ENCODE results near the gene PLEK. TPM values are rescaled to one million over a fixed set of nuclear protein-coding genes. Genes with fewer than 3 reads are reported as not detected.
"Not testable (repeated sequence)": the region's sequence is repeated elsewhere in the genome, so short reads cannot be mapped to it uniquely, and the experiment has no call there.

PLEK gene
- total RNA-seq, 1 donor from 2014 or later, result not detected

GRCh38 chr2:68391869-68392268 lies 26.8 kb downstream of the PLEK start:
- no peak for TF ChIP-seq CTCF (IDR thresholded peaks at IDR 0.05)
- no peaks in the 10 kb centered on the region for H3K4me1 Mint-ChIP-seq (ENCODE audit: low read depth)
- H3K27me3 Mint-ChIP-seq (ENCODE audit: low read depth), result peaks cover 37% of the 10 kb centered on the region

DNA sequence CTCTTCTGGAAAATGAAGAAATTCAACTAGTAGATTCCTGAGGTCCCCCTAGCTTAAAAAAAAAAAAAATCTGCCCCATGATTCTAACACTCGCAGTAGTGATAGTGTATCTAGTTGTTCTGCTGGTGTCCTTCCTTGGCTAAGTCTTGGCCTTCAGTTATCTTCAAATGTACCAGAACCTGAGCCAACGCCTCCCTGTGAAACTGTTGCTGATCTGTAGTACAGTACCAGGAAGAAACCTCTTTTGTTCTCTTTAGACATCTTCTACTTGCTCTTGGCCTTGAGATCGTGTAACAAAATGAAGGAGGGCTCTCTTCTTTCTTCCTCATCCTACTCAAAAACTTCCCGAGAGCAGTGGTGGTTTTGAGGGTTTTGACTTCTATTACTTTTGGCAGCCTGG lies 31.0 kb downstream of the PLEK start:
- Mint-ChIP-seq H3K4me1 (ENCODE audit: low read depth) (no peaks in the 10 kb centered on the region), H3K27me3 (ENCODE audit: low read depth) (peaks cover 36% of the 10 kb centered on the region), H3K9me3 (ENCODE audit: low read depth) (peaks cover 6% of the 10 kb centered on the region), H3K36me3 (ENCODE audit: low read depth) (peaks cover 5% of the 10 kb centered on the region), H3K4me3 (ENCODE audit: unreplicated experiment) (no peak overlapping the region), H3K27ac (ENCODE audit: unreplicated experiment) (no peak overlapping the region)
- no peak for TF ChIP-seq CTCF (IDR thresholded peaks at IDR 0.05)
- no peak for DNase-seq (ENCODE audit: low spot score)

More at GRCh38 chr2:68391869-68392268, 26.8 kb downstream of the PLEK start:
- no peak for DNase-seq (ENCODE audit: low spot score)
- Mint-ChIP-seq H3K27ac (ENCODE audit: unreplicated experiment) (no peak overlapping the region), H3K4me3 (ENCODE audit: unreplicated experiment) (no peak overlapping the region), H3K9me3 (ENCODE audit: low read depth) (no peaks in the 10 kb centered on the region), H3K36me3 (ENCODE audit: low read depth) (no peaks in the 10 kb centered on the region)

GRCh38 chr2:68397704-68398263 lies 32.7 kb downstream of the PLEK start:
- not testable (repeated sequence) for DNase-seq (ENCODE audit: low spot score); H3K27ac Mint-ChIP-seq (ENCODE audit: unreplicated experiment); H3K9me3 Mint-ChIP-seq (ENCODE audit: low read depth); H3K4me3 Mint-ChIP-seq (ENCODE audit: unreplicated experiment); H3K4me1 Mint-ChIP-seq (ENCODE audit: low read depth); H3K36me3 Mint-ChIP-seq (ENCODE audit: low read depth)
- H3K27me3 Mint-ChIP-seq (ENCODE audit: low read depth), result peaks cover 32% of the 10 kb centered on the region

DNA sequence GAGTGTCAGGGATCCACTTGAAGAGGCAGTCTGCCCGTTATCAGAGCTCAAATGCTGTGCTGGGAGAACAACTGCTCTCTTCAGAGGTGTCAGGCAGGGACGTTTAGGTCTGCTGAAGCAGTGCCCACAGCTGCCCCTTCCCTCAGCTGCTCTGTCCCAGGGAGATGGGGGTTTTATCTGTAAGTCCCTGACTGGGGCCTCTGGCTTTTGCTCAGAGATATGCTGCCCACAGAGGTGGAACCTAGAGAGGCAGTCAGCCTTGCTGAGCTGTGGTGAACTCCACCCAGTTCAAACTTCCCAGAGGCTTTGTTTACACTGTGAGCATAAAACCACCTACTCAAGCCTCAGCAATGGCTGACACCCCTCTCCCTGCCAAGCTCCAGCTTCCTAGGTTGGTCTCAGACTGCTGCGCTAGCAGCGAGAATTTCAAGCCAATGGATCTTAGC lies 38.1 kb downstream of the PLEK start:
- Mint-ChIP-seq H3K27ac (ENCODE audit: unreplicated experiment) (no peak overlapping the region), H3K4me3 (ENCODE audit: unreplicated experiment) (no peak overlapping the region), H3K27me3 (ENCODE audit: low read depth) (peaks cover 36% of the 10 kb centered on the region), H3K36me3 (ENCODE audit: low read depth) (peaks cover 9% of the 10 kb centered on the region), H3K4me1 (ENCODE audit: low read depth) (peaks cover 3% of the 10 kb centered on the region), H3K9me3 (ENCODE audit: low read depth) (peaks cover 17% of the 10 kb centered on the region)
- no peak for DNase-seq (ENCODE audit: low spot score)
- TF ChIP-seq CTCF (IDR thresholded peaks at IDR 0.05), result no peak

- Mint-ChIP-seq H3K36me3 (ENCODE audit: low read depth) (peaks cover 11% of the 10 kb centered on the region), H3K27ac (ENCODE audit: unreplicated experiment) (no peak overlapping the region)
- no peak for TF ChIP-seq CTCF (IDR thresholded peaks at IDR 0.05)
Observed at GRCh38 chr2:68404164-68404563, 39.1 kb downstream of the PLEK start.

More at GRCh38 chr2:68404164-68404563, 39.1 kb downstream of the PLEK start:
- Mint-ChIP-seq H3K4me3 (ENCODE audit: unreplicated experiment) (no peak overlapping the region), H3K9me3 (ENCODE audit: low read depth) (peaks cover 20% of the 10 kb centered on the region), H3K27me3 (ENCODE audit: low read depth) (peaks cover 40% of the 10 kb centered on the region), H3K4me1 (ENCODE audit: low read depth) (peaks cover 3% of the 10 kb centered on the region)
- no peak for DNase-seq (ENCODE audit: low spot score)
